ENCODE measurements around the gene ETS1.

GRCh38 chr11:128567130-128567529, 20.2 kb downstream of the ETS1 start:
- TF ChIP-seq, protein P1, sequence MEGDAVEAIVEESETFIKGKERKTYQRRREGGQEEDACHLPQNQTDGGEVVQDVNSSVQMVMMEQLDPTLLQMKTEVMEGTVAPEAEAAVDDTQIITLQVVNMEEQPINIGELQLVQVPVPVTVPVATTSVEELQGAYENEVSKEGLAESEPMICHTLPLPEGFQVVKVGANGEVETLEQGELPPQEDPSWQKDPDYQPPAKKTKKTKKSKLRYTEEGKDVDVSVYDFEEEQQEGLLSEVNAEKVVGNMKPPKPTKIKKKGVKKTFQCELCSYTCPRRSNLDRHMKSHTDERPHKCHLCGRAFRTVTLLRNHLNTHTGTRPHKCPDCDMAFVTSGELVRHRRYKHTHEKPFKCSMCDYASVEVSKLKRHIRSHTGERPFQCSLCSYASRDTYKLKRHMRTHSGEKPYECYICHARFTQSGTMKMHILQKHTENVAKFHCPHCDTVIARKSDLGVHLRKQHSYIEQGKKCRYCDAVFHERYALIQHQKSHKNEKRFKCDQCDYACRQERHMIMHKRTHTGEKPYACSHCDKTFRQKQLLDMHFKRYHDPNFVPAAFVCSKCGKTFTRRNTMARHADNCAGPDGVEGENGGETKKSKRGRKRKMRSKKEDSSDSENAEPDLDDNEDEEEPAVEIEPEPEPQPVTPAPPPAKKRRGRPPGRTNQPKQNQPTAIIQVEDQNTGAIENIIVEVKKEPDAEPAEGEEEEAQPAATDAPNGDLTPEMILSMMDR (conservative IDR thresholded peaks at IDR 0.05; ENCODE audit: low read depth, low read length): no peak
- TF ChIP-seq EZH2 (IDR thresholded peaks at IDR 0.05; ENCODE audit: borderline replicate concordance, low read depth, low read length, poor library complexity, severe bottlenecking): no peak

All from A673 (cell line).